Measurements from ENCODE around the gene SOWAHA. TPM values are rescaled to one million over a fixed set of nuclear protein-coding genes. Genes with fewer than 3 reads are reported as not detected.

Gene SOWAHA
- total RNA-seq, 1 donor from 2014 or later = 4.6 TPM

DNA sequence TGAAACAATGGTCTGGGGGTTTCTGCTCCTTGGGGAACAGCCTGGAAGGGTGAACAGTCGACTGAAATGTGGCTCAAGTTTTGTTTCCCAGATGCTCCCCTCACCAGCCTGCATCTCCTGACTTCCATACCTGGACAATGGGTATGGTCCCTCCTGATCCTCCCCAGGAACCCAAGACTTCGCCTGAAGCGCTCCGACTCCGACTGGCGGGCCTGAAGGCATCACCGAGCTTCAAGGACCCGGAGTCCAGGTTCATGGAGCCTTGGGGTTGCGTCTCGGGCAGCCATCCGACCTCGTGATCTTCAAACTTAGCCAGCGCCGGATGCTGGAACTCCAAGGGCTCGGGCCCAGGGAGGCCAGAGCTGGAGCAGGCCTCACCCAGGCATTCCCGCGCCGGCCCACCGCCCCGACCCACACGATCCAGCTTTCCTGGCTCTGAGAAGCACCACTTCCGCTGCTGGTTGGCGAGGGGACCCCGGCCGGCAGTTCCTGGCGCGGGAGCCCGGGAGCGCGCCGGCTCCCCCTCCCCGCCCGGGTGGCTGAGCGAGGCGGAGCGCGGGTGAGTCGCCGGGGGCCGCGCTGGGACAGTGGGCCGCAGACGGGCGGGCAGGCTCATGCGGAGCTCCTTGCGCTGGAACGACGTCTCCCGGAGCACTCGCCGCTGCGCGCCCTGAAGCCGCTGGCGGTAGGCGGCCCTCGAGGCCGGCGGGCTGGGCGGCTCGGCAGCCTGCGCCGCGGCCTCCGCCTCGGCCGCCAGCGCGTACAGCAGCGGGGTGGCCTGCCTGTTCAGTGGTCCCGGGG is 12.1 kb downstream of the SOWAHA start:
- no peak for DNase-seq (ENCODE audit: low spot score)

DNA sequence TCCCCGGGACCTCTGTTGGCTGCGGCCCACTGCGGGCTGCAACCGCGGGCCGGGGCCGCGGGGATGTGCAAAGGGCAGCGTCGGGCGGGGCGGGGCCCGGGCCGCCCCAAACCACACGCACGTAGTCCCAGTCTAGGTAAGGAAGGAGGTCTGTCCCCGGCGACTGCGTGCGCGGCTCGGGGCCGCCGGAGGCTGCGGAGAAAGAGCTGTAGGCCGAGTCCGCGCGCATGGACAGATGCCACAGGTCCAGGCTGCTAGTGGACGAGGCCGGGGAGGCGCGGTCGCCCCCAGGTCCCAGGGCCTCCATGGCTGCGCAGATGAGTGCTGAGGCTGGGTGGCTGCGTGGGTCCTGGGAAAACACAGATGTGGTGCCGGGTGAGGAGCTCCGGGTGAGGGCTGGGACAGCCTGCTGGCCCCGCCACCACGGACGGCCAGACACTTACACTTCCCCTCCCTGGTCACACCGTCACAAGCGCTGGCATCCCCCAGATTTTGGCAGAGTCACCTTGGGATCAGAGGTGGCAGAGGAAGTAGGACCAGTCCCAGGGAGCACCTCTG is 12.8 kb downstream of the SOWAHA start:
- no peak for DNase-seq (ENCODE audit: low spot score)

DNA sequence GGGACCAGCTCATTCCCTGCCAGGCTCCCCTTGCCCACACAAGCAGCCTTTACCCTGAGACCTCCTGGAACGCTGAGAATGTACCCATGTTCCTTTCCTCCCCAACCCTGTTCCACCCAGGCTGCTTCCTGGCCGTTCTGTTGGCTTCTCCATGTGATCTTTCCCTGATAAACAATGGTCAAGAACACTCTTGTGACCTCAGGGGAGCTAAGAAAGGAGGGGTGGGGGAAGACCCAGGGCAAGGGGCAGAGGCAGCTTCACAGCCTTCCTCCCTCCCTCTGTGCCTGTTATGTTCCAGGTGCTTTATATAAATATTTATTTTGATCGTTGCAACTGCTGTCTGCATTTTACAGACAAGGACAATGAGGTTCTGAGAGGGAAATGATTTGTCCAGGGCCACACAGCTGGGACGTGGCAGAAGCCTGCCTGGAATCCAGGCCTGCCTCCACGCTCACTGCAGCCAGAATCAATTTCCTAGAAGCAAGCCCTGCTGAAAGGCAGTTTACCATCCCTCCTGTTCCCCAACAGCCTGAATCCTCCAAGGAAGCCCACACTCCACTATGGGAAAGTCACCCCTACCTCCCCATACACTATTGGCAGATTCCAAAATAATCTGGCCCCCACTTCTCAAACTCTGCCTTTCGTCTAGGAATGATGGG is 13.5 kb downstream of the SOWAHA start:
- no peak for DNase-seq (ENCODE audit: low spot score)

DNA sequence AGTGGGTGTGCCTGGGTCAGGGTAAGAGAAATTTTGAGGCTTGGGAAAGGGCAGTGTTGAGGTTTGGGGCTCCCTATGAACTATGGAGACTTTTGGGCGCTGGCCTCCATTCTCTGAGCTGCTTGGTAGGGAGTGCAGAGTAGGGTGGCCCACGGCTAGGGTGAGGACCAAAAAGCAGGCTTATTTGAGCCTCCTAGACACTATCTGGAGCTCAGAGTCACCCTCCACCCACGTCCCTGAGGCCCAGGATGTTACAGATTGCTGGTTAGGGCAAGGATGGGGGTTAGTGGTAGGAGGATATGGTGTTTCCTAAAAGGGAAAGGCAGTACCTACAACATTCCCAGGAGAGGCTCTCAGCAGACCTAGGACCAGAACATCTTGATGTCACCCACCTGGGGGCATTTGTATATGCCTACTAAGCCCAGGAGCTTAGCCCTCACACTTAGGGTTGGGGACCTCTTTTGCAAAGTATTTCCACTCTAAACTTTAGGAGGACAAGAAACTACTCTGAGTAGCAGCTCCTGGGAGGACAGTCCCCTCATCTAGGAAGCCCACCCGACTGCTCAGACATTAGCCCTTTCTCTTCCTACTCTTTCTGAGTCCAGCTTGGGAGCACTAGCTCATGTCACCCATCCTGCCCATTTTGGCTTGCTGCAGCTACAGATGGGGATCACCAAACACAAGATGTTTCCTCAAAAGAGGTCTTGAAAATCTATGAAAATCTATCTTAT is 15.0 kb downstream of the SOWAHA start:
- no peak for DNase-seq (ENCODE audit: low spot score)

DNA sequence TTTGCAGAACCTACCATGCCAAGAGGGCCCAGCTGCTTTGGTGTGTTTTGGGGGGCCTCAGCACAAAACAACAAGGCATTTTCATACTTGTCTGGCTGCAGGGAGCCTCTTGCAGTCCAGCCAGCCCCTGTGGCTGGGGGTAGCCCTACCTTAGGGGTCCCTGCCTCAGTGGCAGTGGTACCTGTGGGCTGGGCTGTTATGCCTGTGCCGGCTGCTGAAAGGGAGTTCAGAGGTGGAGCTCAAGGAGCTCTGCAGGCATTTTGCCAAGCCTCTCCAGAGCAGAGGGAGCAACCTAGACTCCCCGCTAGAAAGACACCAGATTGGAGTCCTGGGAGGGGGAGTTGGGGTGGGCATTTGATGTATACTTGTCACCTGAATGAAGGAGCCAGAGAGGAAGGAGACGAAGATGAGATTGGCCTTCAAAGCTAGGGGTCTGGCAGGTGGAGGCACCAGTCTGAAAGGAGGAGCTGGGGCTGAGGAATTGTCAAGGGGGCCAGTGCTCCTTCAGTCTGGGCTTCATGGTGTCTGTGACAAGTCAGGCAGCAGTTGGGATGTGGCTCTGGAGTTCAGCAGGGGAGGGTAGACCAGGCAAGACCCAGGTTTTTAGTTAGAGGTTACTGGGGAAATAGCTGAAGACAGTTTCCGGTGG is 15.9 kb downstream of the SOWAHA start:
- DNase-seq (ENCODE audit: low spot score) = no peak

DNA sequence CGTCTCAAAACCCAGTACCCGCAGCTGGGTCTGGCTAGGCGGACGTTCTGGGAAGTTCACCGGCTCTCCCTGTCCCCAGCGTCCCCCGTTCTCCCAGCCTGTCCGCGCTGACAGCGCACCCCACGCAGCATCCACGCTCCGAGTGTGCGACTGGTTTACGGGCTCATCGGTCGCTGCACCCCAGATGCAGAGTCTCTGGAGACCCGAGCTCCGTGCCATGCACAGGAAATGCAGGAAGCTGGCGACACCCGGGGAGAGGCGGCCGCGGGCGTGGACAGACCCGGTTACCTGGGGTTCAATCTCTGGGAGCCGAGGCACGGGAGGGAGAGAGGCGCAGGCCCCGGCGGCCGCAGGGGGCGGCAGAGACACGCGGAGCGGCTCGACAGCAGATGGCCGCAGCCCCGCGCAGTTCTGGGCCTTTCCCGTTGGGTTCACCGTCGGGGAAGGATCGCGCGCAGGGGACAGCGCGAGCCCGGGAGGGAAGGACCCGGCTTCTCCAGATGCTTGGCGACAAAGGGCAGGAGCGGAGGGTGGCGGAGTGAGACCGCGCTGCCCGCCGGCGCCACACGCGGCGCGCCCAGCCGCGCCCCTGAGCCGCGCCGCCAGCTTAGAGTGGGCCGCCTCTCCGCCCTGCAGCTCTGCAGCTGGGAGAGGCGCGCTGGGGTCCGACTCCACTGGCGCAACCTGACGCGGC is 16.8 kb downstream of the SOWAHA start:
- peak; percentile 70 for DNase-seq (ENCODE audit: low spot score)

DNA sequence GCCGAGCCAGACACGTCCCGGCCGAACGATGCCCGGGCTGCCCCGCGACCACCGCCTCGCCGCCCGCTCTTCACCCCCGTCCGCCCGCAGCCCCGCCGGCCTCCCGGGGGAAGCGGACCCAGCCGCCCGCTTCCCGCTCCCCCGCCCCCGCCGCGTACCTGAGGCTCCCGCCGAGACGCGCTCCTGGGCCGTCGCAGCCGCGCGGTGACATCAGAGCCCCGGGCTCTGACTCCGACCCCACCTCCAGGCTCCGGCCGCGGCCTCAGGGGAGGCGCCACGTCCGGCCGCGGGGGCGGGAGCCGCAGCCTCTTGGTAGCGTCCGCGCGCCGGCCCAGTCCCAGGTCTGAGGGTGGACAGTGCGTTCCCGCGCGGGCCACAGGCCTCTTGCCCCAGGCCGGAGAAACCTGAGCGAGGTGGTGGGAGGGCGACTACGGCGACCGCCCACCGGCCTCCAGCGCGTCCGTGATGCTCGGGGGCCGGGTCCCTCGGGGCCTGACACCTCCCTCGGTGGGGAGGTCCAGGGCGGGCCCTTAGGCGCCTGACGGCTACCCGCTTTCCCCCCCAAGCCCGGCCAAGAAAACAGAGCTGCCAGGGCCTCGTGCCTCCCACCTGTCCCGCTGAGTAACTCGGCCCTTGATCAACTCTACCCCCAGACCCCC is 17.5 kb downstream of the SOWAHA start, which contains the start of gene SHROOM1:
SHROOM1 (minus strand) TSS at position 212 of the 659 bp plus-strand sequence. CDS start 4,507 bp downstream, outside the sequence.
- DNase-seq (ENCODE audit: low spot score) = no peak

DNA sequence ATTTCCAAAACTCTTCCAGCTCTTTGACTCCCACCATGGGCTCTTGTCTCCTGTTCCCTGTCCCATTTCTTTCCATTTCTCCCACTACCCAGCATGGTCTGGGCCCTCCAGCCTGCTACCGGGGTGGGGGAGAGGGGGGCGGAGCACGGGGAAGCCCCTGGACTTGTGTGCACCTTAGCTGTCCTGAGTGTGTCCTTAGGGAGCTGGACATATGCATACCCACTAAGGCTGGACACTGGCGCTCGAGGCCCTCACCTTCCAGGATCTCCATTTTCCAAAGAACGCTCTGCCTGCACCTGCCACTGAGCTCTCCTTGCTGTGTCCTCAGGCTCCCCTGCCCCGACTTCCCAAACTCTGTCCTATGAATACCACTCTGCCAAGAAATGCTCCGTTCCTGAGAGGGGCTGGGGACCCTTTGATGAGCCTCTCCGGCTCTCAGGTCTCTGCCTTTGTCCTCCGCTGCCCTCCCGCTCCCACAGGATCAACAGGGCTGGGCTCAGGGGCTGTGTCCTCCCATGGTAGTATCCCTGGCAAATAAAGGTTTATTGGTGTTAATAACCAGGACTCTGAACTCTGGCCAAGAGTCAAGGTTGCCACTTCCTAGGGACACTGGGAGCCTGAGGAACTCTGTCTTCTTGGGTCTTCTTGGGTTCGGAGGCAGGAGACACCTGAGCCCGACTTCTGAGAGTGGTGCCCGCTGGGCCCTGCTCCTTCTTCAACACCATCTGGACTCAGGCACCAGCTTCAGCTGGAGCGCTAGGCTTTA is 18.2 kb downstream of the SOWAHA start:
- no peak for DNase-seq (ENCODE audit: low spot score)

DNA sequence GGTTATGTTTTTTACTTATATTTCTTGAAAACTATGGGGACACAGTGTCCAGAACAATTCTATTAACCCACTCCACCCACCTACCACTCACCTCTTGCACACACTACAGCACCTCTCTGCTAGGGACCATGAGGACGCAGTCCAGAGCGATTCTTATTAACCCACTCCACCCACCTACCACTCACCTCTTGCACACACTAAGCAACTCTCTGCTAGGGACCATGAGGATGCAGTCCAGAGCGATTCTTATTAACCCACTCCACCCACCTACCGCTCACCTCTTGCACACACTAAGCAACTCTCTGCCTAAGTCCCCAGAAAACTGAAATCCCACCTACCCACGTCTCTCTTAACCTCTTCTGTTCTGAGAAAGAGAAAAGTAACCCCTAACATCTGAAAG is 19.5 kb downstream of the SOWAHA start:
- DNase-seq (ENCODE audit: low spot score) = no peak

DNA sequence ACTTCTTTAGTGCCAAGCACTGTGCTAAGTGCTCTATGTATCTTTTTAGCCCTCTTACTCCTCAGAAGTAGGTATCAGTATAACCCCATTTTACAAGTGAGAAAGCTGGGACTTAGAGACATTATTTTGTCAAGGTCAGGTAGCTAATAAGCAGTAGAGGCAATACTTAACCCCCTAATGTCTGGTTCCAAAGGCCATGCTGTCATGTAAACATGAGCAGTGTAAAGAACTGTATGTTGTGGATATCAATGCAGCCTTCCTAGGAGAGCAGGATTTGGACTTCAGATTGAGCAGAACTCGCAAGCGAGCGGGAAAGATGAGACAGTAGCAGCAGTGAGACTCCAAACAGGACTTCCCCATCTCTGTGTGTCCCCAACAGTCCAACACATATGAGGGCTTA is 21.0 kb downstream of the SOWAHA start:
- no peak for DNase-seq (ENCODE audit: low spot score)

DNA sequence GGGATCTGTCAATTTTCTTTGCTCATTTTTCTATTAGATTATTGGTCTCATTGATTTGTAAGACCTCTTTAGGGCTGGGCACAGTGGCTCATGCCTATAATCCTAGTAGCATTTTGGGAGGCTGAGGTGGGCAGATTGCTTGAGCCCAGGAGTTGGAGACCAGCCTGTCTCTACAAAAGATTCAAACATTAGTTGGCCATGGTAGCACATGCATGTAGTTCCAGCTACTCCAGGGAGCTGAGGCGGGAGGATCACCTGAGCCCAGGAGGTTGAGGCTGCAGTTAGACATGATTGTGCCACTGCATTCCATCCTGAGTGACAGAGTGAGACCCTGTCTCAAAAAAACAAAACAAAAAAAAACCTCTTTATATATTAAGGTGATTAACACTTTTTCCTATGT is 23.8 kb downstream of the SOWAHA start:
- no peak for DNase-seq (ENCODE audit: low spot score)

DNA sequence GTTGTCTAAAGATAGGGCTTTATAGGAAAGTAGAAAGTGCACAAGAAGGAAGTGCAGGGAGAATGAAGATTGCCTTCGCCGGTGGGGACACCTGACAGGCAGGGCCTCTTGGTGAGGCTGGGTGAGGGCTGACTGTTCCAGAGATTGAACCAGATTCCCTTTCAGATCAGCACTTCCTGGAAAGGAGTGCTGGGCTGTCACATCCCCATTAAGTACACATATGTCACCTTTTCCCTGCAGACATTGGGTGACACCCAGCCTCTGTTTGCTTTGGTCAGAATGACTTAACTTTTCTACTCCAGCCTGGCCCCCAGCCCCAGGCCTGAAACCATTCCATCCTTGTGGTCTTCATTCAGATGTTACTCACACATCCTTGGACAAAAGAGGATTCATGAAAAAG is 24.8 kb downstream of the SOWAHA start:
- DNase-seq (ENCODE audit: low spot score) = no peak

DNA sequence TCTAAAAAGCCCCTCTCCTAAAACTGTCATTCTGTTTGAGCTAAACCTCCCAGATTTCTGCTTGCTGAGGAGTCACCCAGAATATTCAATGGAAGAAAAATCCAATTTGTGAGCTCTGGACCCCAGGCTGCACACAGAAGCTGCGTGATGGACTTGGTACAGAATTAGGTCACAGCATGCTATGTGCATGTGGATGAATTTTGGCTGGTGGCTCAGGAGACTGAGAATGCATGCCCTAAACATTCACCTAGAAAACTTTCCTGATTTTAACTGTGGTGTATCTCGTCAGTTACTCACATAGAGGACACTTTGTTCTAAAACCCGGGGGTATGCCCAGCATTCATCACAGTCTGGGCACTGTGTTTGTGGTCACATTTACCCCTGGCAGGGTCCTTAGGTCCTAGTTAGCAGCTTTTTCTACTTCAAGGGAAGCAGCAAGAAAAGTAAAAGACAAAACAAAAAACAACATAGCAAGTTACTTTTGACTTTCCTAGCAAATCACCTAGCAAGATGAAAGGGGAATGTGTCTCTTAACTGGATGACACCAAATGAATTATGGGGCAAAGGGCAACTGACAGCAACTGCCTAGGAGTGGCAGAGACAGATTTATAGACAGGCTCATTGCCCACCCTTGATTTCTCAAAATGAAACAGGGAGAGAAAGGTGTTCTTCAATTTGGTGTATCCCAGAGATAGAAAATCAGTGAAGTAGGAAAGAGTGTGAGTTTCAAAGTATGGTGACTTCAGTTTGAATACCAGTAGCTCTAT is 25.6 kb downstream of the SOWAHA start:
- DNase-seq (ENCODE audit: low spot score) = no peak

DNA sequence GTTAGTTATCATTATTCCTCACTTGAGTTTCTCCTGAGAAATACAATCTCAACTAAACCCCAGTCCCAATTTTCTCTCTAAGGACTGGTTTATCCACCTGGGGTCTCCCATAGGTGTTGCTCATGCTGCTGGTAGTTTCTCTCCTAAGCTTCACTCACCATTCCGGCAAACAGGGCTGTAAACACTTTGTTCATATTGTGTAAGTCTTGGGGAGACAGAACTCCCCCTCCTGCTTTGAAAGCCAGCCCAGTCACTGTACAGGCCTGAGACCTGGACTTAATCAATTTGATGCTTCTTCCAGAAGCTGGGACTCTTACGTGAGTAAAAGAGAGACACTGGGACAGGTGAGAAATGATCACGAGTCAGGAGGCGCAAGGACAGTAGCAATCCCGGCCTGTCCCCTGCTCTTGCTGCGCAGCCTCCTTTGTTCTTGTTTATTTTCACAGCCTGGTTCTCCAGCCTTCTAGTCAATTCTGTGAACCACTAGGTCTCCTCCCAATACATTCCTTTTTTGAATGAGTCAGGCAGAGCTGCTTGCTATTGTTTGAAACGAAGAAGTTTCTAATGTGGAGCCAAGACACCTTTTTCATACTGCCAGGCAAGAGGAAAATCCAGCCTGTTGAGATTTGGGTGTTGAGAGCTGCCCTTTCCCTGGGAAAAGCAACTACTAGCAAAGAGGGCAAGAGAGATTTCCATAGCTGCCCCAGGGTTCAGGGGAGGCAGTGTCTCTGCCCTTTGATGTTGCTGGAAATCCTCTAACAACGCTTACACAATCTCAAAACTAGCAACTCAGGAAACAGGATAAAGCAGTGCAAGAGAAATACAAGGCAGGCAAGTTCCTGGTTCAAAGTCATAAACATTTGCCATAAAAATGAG is 26.6 kb downstream of the SOWAHA start:
- peak; percentile 67 for DNase-seq (ENCODE audit: low spot score)

DNA sequence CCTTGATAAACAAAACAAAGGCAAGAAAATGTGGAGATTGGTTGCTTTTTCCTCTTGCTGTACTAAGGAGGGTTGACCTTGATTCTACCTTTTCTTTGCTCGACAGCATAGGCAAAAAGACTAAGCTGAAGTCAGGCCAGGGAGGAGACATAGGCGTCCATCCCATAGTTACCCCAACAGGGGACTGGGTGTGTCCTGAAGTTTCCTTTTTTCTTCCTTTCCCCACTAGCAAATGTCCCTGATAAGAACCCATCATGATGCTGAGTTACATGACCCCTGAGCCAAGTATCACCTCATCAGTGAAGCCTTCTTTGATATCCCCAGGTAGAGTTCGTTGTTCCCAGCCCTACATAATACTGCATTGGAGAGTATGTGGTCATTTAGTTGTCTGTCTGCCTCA is 27.2 kb downstream of the SOWAHA start:
- no peak for DNase-seq (ENCODE audit: low spot score)

DNA sequence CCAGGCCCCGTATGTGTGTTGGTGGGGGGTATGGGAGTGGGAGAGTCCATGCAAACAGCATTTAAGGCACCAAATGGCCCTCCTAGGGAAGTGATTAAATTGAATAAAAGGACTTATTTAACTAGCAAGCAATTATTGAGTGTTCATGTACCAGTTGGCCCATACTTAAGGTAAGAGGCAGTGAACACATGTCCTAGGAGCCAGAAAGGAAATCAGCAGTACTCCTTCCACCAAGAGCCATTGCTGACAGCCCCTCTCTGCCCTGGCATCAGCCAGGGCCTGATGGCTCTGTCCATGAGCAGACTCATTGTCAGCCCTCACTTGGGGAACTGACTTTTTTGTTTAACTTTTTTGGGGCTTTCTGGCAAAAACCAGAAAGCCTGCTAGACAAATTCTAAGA is 27.8 kb downstream of the SOWAHA start:
- DNase-seq (ENCODE audit: low spot score) = no peak

DNA sequence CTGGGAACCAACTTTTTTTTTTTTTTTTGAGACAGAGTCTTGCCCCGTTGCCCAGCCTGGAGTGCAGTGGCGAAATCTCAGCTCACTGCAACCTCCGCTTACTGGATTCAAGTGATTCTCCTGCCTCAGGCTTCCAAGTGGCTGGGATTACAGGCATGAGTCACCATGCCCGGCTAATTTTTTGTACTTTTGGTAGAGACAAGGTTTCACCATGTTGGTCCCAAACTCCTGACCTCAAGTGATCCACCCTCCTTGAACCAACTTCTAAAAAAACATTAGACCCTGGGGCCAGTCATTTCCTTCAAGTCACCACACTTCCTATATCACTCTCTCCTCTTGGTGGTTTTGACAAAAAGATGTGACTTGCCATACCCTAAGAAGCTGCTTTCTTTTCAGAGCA is 28.2 kb downstream of the SOWAHA start:
- no peak for DNase-seq (ENCODE audit: low spot score)

DNA sequence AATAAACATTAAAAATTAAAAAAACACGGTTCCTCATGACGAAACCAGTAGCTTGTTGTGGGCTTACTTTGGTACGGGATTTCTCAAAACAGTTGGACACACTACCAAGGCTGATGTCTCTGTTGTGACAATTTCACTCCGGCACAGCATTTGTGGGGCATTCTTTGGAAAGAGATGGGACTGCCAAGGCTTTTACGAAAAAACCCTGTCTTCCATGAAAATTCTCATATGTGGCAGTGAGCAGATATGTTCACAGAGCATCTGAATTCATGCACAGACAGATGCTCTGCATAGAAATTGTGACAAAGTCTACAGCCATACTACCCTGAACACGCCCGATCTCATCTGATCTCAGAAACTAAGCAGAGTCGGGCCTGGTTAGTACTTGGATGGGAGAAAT is 35.2 kb downstream of the SOWAHA start:
- no peak for DNase-seq (ENCODE audit: low spot score)
